Testis (tissue), 2 donors: Measurements from ENCODE around the gene KLHL5.

ENCODE experiments used
- POLR2A ChIP-seq: fragments of 450-650 bp; IDR thresholded peaks from one replicate; pipeline ENCODE4 v1.6.1; 2017; ENCODE audit warnings: antibody characterized with exemption, mild to moderate bottlenecking, moderate library complexity
- TF ChIP-seq, protein P1 (sequence below), 3 experiments: fragments of 450-650 bp in 2 of 3; fragments of 200-600 bp in 1 of 3; sonication (generic) in 1 of 3; IDR thresholded peaks; one replicate each; pipeline ENCODE4 v1.5.1; 2016 to 2019; ENCODE audit warnings: antibody characterized with exemption in 3 of 3, mild to moderate bottlenecking in 2 of 3, moderate library complexity in 1 of 3

DNA sequence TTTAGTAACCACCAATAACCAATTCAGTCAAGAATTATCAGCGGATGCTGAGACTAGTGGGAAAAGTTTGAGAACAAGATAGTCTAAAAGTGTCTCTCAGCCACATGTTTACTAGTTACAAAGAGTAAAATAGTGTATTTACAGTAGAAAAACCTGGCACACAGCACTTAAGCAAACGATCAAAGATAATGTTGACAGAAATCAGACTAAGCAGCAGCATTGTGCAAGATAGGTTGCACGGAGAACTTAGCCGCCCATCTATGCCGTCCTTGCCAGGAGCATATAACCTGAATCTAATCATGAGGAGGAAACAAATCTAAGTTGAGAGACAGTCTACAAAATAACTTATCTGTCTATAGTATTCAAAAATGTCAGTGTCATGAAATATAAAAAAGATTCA lies 35.3 kb downstream of the KLHL5 start:
- no peak for TF ChIP-seq POLR2A
- TF ChIP-seq, protein P1, sequence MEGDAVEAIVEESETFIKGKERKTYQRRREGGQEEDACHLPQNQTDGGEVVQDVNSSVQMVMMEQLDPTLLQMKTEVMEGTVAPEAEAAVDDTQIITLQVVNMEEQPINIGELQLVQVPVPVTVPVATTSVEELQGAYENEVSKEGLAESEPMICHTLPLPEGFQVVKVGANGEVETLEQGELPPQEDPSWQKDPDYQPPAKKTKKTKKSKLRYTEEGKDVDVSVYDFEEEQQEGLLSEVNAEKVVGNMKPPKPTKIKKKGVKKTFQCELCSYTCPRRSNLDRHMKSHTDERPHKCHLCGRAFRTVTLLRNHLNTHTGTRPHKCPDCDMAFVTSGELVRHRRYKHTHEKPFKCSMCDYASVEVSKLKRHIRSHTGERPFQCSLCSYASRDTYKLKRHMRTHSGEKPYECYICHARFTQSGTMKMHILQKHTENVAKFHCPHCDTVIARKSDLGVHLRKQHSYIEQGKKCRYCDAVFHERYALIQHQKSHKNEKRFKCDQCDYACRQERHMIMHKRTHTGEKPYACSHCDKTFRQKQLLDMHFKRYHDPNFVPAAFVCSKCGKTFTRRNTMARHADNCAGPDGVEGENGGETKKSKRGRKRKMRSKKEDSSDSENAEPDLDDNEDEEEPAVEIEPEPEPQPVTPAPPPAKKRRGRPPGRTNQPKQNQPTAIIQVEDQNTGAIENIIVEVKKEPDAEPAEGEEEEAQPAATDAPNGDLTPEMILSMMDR (IDR thresholded peaks at IDR 0.05), result no peak
